T-helper 17 cell (primary cell): ENCODE results near the gene RAB44. TPM values are rescaled to one million over a fixed set of nuclear protein-coding genes. Genes with fewer than 3 reads are reported as not detected.
"Not testable (repeated sequence)": the region's sequence is repeated elsewhere in the genome, so short reads cannot be mapped to it uniquely, and the experiment has no call there.

Experiments used
- ATAC-seq: fragments of 150-1000 bp; cut with Tn5 transposase; 2 replicates; pipeline ENCODE4 v1.10.0; 2021; ENCODE audit warnings: mild to moderate bottlenecking, moderate library complexity
- DNase-seq, 3 donors: peaks; one replicate each; pipeline versions ENCODE4 v3.0.0 to v3.0.0-alpha.2; 2020 to 2021
- H3K9me3 ChIP-seq: one replicate; pipeline ENCODE4 v1.7.0; 2013; ENCODE audit warnings: low read length, mild to moderate bottlenecking; ENCODE audit not compliant: control insufficient read depth, poor library complexity, severe bottlenecking
- H3K27ac Mint-ChIP-seq: one replicate; pipeline ENCODE4 v1.8.0; 2022; ENCODE audit warnings: mild to moderate bottlenecking, moderate library complexity, mixed read lengths
- H3K27me3 Mint-ChIP-seq: one replicate; pipeline ENCODE4 v1.8.0; 2022; ENCODE audit warnings: mixed read lengths
- H3K36me3 Mint-ChIP-seq: one replicate; pipeline ENCODE4 v1.8.0; 2022; ENCODE audit warnings: low read depth, mixed read lengths
- H3K4me1 Mint-ChIP-seq: one replicate; pipeline ENCODE4 v1.8.0; 2022; ENCODE audit warnings: mild to moderate bottlenecking, mixed read lengths
- H3K4me3 Mint-ChIP-seq: one replicate; pipeline ENCODE4 v1.8.0; 2022; ENCODE audit warnings: mild to moderate bottlenecking, moderate library complexity, mixed read lengths
- total RNA-seq, 4 donors: library from RNA in 2 of 4; stranded (reverse) in 2 of 4; gene quantifications; one replicate each; pipeline ENCODE4 v1.2.3 and lab custom pipeline; 2022 to 2026

RAB44 gene, protein sequence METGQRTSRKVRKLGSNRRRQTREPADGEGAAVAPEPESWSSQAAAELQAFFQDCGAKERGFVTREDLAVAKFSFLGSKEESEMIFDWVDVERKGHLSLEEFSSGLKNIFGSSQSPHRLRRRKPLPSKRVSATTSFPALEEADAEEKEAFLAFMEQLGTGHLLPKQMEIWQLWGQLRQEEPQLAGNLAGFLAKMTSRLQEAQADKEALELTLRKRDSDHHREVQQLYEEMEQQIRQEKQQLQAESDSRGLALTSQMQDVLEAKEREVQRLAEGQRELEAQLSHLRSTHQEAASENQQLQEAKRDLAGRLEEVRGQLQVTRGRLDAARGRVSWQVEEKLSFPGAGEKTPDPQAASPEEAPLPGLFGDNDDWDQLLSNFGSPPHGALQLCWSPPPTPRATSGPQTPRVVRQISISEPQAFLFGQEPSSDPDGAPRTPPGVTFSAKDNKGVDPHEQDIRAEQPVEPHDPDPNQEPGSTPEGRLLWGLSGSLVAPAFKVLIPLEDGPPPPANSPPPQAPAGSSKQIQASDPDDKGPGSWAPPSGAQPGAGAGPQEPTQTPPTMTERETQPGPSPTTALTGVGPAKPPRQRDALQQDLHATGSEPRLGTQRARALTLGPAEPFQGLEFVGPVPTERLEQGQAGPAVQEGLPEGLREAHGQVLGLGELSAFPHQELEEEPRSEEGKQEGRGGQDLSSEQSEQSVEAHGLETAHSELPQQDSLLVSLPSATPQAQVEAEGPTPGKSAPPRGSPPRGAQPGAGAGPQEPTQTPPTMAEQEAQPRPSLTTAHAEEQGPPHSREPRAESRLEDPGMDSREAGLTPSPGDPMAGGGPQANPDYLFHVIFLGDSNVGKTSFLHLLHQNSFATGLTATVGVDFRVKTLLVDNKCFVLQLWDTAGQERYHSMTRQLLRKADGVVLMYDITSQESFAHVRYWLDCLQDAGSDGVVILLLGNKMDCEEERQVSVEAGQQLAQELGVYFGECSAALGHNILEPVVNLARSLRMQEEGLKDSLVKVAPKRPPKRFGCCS
- total RNA-seq = under 1 TPM; 0.21 to 0.77 TPM
- total RNA-seq (lab: John Stamatoyannopoulos, UW) = 0.81 to 4.4 reads per million in 2 donors

DNA sequence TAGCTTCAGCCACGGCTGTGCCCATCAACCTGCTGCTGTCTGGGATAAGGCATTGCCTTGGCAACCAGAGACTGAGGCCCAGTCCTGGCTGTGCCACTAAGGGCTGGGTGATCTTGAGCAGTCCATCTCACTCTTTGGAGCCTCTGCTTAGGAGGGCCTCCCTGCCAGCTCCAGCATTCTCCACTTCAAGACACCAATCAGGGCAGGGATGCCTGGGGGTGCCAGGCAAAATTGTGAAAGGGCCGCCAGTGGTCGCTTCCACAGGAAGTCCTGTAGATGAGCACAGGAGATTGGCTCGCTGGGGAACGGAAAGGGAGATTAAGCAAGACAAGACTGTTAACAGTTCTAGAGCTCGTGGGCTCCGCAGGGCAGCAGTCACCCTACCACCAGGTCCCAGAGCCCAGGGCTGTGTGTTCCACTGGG, at the start of gene RAB44:
TSS of gene RAB44 (plus strand) at position 346 of the 423 bp plus-strand sequence. CDS start 6,410 bp downstream, outside the sequence.
- peaks cover 23% of the 10 kb centered on the region for H3K4me1 Mint-ChIP-seq
- H3K4me3 Mint-ChIP-seq = no peak within 1 kb of the TSS
- no peaks in the 10 kb centered on the region for H3K36me3 Mint-ChIP-seq
- ATAC-seq (no peak), DNase-seq (no peak)
- peaks cover 7% of the 10 kb centered on the region for H3K27me3 Mint-ChIP-seq
- H3K9me3 ChIP-seq = no peaks in the 10 kb centered on the region
- no peak within 1 kb of the TSS for H3K27ac Mint-ChIP-seq

DNA sequence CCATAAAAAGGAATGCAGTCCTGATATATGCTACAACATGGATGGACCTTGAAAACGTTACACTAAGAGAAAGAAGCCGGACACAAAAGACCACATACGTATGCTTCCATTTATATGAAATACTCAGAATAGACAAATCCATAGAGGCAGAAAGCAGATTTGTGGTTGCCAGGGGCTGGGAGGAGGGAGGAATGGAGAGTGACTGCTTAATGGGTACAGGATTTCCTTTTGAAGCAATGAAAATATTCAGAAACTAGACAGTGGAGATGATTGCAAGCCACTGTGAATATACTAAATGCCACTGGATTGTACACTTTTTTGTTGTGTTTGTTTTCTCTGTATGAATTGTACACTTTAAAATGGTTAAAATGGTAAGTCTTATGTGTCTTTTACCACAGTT, 48.5 kb upstream of the RAB44 start:
- Mint-ChIP-seq H3K27me3 (peaks cover 26% of the 10 kb centered on the region), H3K36me3 (no peaks in the 10 kb centered on the region), H3K27ac (no peak overlapping the region), H3K4me1 (no peaks in the 10 kb centered on the region), H3K4me3 (no peak overlapping the region)
- no peaks in the 10 kb centered on the region for H3K9me3 ChIP-seq
- DNase-seq (no peak), ATAC-seq (no peak)

DNA sequence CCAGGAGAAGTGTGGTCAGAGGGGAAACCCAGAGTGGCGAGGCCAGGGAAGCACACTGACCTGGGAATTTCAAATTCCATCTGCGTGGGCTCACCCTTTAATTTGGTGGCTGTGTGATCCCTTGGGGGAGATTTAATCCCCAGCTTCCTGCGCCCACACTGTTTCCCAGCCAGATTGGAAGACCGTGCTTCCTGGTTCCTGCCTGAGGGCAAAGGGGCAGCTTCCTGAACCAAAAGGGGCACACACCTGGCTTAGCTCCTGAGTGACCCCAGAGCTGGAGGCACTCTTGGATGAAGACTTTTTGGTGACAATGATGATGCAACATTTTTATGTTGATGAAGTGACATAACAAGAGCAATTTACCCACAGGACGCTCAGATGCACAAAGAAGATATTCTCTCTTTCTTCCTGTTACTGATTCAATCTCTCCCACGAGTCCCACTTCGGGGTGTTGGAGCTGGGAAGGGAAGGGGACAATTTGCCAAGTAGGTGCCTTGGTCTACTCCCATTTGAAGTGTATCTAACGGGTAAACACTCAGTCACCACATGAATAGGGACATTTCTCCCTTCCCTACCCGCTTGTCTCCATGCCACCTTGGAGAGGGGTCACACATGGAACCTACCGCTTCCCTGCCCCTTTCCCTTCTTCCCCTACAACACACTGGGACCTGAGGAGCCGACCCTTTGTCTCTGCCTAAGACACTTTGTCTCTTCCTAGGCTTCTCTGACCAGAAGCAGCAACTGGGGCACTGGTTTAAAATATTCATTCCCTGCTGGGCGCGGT, 47.7 kb upstream of the RAB44 start:
- H3K27ac Mint-ChIP-seq = no peak overlapping the region
- H3K27me3 Mint-ChIP-seq = peaks cover 32% of the 10 kb centered on the region

DNA sequence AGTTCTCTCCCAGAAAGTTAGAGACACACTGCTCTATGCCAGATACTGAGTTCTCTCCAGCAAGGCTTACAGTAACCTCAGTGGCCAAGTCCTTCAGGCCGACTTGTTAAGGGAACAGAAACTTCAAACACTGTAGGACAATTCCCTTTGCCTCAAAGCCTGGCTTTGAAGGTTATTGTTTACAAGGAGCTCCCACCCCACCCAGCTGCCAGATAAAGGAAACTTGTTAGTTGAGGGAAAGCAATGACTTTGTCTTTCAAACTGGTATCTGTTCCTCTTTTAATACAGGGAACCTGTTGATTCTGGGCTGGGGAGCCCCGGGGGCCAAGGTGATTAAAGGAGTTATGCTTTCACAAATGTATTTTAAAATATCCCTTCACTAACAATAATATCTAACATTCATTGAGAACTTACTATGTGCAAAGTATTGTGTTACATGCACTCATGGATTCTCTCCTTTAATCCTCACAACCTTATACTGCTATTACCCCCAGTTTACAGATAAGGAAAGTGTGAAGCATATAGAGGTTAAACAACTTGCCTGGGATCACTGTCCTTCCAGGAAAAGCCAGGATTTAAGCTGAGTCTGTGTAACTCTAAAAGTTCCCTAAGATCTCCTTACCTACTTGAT, 46.7 kb upstream of the RAB44 start:
- Mint-ChIP-seq H3K4me1 (no peaks in the 10 kb centered on the region), H3K36me3 (no peaks in the 10 kb centered on the region), H3K27ac (no peak overlapping the region), H3K4me3 (no peak overlapping the region), H3K27me3 (peaks cover 40% of the 10 kb centered on the region)
- no peaks in the 10 kb centered on the region for H3K9me3 ChIP-seq
- no peak for DNase-seq
- ATAC-seq = peak; percentile 35

More for the DNA sequence above, 47.7 kb upstream of the RAB44 start:
- no peak overlapping the region for H3K4me3 Mint-ChIP-seq
- no peaks in the 10 kb centered on the region for H3K36me3 Mint-ChIP-seq
- DNase-seq = no peak
- H3K9me3 ChIP-seq = no peaks in the 10 kb centered on the region
- no peaks in the 10 kb centered on the region for H3K4me1 Mint-ChIP-seq
- ATAC-seq = no peak

DNA sequence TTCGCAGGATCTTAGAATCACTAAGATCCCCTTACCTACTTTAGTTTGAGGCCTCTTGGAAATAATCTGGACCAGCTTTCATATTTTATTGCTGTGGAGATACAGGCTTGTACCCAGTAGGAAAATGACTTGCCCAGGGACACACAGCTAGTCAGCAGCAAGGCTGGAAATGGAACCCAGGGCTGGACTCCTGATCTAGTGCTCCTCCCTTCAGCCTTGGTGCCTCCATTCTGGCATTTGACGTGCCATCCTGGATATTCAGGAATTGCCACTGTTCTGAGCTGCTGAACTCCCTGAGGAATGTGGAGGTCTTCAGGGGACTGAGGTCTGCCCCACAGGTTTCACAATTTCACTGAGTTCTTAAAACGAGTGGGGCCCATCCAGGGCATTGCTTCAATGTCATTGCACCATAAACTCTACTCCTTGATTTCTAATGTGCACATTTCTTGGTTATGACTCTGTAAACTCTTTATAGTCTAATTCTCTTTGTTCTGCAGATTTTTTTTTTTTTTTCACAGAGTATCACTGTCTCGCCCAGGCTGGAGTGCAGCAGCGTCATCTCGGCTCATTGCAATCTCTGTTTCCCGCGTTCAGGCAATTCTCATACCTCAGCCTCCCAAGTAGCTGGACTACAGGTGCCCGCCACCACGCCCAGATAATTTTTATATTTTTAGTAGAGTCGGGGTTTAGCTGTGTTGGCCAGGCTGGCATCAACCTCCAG, 45.8 kb upstream of the RAB44 start:
- Mint-ChIP-seq H3K27me3 (peaks cover 47% of the 10 kb centered on the region), H3K27ac (no peak overlapping the region), H3K4me3 (no peak overlapping the region), H3K36me3 (no peaks in the 10 kb centered on the region), H3K4me1 (no peaks in the 10 kb centered on the region)
- ATAC-seq (no peak), DNase-seq (no peak)
- no peaks in the 10 kb centered on the region for H3K9me3 ChIP-seq

DNA sequence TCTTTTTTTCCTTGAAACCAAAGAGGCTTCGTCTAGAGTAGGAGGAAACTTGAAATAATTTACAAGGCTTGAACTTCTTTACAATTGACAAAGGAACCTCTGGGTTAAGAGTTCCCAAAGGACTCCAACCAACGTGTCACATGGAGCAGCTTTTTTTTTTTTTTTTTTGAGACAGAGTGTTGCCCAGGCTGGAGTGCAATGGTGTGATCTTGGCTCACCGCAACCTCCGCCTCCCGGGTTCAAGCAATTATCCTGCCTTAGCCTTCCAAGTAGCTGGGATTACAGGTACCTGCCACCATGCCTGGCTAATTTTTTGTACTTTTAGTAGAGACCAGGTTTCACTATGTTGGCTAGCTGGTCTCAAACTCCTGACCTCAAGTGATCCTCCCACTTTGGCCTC, 43.2 kb upstream of the RAB44 start:
- not testable (repeated sequence) for H3K27ac Mint-ChIP-seq, H3K9me3 ChIP-seq, DNase-seq, H3K36me3 Mint-ChIP-seq, H3K4me1 Mint-ChIP-seq, H3K4me3 Mint-ChIP-seq, ATAC-seq
- H3K27me3 Mint-ChIP-seq = peaks cover 65% of the 10 kb centered on the region

DNA sequence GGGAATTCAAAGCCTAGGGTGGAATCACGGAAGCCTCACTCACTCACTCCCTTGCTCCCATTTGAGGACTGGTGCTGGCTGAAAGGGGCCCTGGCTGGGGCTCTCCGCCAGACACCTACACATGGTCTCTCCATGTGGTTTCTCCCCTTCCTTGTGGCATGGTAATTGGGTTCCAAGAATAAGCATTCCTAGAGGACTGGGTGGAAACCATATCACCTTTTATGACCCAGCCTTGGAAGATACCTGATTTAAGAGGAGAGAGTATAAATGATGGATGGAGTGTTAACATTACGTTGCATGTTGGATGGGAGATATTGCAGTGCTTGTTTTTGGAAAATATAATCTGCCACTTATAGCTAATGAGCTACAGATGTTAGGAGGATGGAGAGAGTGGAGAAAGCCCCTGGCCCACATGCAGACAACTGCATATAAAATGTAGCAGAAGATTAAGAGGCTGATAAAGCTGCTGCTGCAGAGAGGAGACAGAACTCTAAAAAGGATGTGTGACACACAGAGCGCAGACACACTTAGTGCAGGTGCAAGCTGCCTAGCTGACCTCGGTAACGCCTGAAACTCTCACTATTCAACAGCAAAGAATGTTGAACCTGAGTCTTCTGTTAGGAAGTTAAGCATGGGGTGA, 42.4 kb upstream of the RAB44 start:
- H3K4me1 Mint-ChIP-seq = no peaks in the 10 kb centered on the region

DNA sequence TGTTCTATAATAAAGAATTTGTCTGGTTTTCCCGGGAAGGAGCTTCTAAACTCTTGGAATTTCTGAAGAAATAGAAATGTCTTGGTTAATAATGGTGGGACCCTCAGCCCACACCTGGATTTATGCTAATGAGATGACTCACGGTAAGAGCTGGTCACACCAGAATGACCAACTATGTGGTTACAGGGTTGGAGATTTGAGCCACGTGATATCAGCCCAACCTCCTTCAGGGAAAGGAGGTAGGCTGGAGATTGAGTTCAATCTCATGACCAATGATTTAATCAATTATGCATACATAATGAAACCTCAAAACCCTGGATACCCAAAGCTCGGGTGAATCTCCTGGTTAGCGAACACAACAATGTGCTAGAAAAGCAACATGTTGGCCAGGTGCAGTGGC, 41.2 kb upstream of the RAB44 start:
- Mint-ChIP-seq H3K27ac (no peak overlapping the region), H3K36me3 (peaks cover 3% of the 10 kb centered on the region), H3K4me3 (no peak overlapping the region), H3K4me1 (no peaks in the 10 kb centered on the region), H3K27me3 (peaks cover 70% of the 10 kb centered on the region)
- H3K9me3 ChIP-seq = no peaks in the 10 kb centered on the region
- no peak for DNase-seq
- ATAC-seq = no peak

More for the DNA sequence above, 42.4 kb upstream of the RAB44 start:
- ATAC-seq (no peak), DNase-seq (no peak)
- Mint-ChIP-seq H3K27ac (no peak overlapping the region), H3K36me3 (peaks cover 3% of the 10 kb centered on the region), H3K4me3 (no peak overlapping the region), H3K27me3 (peaks cover 73% of the 10 kb centered on the region)
- no peaks in the 10 kb centered on the region for H3K9me3 ChIP-seq

DNA sequence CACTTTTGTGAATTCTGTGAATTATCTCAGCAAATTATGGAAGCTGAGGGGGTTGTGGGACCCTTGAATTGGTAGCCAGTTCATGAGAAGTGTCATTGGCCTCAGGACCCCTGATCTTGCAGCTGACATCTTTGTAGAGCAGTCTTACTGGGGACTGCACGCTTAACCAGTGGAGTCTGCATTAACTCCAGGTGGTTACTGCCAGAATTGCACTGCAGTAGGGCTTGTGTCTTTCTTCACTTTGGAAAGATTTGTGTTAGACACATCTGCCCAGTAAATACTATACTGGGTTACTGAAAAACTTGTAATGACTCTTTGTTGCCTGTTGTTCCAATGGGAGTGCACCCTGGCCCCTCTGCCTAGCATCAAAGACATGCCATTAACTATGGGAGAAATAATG, 40.4 kb upstream of the RAB44 start:
- no peak overlapping the region for H3K4me3 Mint-ChIP-seq
- no peak for ATAC-seq
- no peaks in the 10 kb centered on the region for H3K9me3 ChIP-seq
- no peak overlapping the region for H3K27ac Mint-ChIP-seq
- no peaks in the 10 kb centered on the region for H3K4me1 Mint-ChIP-seq
- peaks cover 64% of the 10 kb centered on the region for H3K27me3 Mint-ChIP-seq
- H3K36me3 Mint-ChIP-seq = peaks cover 3% of the 10 kb centered on the region
- no peak for DNase-seq

DNA sequence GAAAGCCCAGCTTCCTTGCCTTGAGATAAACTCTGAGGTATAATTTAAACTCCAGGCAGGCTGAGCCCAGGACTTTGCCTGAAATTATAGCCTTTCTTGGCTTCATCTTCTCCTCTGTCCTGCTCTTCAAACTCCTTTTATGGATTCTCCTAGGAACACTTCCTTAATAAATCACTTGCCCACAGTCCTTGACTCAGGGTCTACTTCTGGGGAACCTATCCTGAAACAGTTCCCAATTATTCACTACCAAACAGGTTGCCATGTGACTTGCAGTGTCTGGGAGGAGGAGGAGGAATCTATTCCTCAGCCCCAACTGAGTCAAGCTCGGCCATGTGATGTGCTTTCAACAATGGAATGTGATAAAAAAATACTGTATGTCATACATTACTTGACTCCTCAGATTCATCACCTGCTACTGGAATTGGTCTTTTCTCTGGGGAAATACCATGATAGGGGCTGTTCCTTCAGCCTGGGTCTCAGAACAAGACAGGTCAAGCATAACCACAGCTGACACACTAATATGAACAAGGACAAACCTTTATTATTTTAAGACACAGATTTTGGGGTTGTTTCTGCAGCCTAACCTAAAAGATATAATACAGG, 39.6 kb upstream of the RAB44 start:
- H3K9me3 ChIP-seq = no peaks in the 10 kb centered on the region
- Mint-ChIP-seq H3K4me1 (peaks cover 1% of the 10 kb centered on the region), H3K27ac (no peak overlapping the region), H3K27me3 (peaks cover 64% of the 10 kb centered on the region), H3K4me3 (no peak overlapping the region), H3K36me3 (peaks cover 4% of the 10 kb centered on the region)
- no peak for ATAC-seq
- DNase-seq = no peak

DNA sequence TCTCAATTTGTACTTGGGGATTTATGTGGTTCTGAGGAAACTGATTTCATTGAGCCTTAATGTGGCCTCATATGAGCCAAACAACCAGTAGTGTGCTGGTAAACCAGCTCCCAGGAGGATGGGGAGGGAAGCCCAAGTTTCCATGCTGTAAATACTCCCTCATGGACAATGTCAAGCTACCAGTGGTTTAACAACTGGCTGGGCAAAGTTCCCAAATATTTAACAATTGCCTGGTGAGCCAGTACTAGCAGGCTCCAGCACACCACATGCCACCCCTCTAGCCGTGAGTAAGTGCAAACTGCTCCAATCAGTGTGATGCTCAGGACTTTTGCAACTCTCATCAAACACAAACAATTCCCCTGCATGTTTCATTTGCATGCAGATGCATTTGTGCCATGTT, 38.4 kb upstream of the RAB44 start:
- no peak for ATAC-seq
- no peak overlapping the region for H3K4me3 Mint-ChIP-seq

More for the DNA sequence above, 38.4 kb upstream of the RAB44 start:
- no peak for DNase-seq
- H3K9me3 ChIP-seq = no peaks in the 10 kb centered on the region
- peaks cover 5% of the 10 kb centered on the region for H3K4me1 Mint-ChIP-seq
- H3K36me3 Mint-ChIP-seq = peaks cover 8% of the 10 kb centered on the region
- peaks cover 60% of the 10 kb centered on the region for H3K27me3 Mint-ChIP-seq
- H3K27ac Mint-ChIP-seq = no peak overlapping the region
